NCI-H2196 (cell line): ENCODE results near the gene CEP250.
"Not testable (repeated sequence)": the region's sequence is repeated elsewhere in the genome, so short reads cannot be mapped to it uniquely, and the experiment has no call there.

Experiments used
- DNase-seq: peaks from one replicate; lab custom pipeline; 2025; ENCODE audit not compliant: unreplicated experiment; lab: John Stamatoyannopoulos, UW

CEP250 gene

DNA sequence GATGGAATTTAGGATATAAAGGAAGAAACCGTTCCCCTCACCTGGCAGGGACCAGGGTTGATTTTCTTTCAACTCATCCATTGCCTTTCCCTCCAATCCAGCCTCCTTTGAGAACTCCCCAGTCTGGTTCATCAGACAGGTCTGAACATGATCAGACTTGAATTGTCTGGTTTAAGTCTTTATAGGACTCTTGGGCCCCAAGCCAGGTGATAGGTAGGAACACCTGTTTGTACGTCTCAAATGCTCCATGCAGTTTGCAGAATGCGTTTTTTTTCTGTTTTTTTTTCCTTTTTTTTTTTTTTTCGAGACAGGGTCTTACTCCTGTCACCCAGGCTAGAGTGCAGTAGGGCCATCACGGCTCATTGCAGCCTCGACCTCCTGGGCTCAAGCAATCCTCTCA is 4.1 kb upstream of the CEP250 start:
- peak; percentile 87 for DNase-seq

DNA sequence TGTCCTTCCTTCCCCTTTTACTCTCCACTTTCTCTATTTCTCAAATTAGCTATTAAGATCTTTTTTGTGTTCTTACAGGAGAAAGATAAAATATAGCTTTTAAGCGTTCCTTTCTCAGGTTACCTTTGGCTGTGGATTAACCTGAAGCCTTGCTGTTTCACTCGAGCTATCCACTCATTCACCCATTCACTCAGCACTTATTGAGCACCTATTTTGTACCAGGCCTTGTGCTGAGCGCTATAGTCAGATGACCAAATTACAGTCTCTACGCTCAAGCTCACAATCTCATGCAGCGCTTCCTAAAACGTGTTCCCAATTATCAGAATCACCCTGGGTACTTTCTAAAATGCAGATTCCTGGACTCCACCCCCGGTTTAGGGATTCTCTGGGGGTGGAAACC is 1.8 kb upstream of the CEP250 start:
- DNase-seq = no peak

GRCh38 chr20:35456700-35457099 is 1.3 kb downstream of the CEP250 start:
- not testable (repeated sequence) for DNase-seq

DNA sequence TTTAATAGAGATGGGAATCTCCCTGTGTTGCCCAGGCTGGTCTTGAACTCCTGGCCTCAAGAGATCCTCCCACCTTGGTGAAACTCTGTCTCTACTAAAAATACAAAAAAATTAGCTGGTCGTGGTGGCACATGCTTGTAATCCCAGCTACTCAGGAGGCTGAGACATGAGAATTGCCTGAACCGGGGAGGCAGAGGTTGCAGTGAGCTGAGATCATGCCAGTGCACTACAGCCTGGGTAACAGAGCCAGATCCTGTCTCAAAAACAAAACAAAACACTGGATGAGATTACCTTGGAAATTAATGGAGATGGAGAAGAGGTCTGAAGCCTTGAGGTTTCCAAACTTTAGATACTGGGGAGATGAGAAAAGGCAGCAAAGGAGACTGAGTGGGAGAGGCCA is 2.1 kb downstream of the CEP250 start:
- DNase-seq = not testable (repeated sequence)

DNA sequence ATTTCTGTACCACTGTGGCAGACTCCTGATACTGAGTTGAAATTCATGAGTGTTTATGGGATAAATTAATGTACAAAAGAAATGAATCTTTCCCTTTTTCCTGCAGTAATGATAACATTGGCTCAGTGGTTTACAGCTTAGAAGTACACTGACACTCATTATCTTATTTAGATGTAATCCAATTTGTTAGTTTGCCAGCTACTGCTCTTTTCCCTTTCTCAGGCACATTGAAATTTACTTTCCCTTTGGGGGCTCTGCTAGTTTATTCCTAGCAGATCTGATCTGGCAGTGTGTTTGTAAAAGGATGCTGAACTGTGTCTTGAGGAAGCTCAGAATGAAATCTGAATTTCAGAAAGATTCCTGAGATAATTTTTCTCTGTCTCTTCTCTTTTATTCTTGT is 3.0 kb downstream of the CEP250 start:
- no peak for DNase-seq

GRCh38 chr20:35461620-35462019 is 6.2 kb downstream of the CEP250 start:
- peak; percentile 54 for DNase-seq

DNA sequence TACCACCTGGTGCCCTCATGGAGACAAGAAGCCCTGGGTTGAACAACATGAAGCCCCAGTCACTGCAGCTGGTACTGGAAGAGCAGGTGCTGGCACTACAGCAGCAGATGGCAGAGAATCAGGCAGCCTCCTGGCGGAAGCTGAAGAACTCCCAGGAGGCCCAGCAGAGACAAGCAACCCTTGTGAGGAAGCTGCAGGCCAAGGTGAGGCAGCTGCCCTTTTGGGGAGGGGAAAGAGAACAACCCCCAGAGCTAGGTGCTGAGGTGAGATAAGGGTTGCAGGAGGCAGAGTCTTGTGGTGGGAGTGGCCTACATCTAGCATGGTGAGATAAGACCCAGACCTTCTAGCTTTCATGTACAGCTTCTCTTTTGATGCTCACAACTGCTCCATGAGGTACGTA is 7.0 kb downstream of the CEP250 start:
- peak; percentile 91 for DNase-seq

DNA sequence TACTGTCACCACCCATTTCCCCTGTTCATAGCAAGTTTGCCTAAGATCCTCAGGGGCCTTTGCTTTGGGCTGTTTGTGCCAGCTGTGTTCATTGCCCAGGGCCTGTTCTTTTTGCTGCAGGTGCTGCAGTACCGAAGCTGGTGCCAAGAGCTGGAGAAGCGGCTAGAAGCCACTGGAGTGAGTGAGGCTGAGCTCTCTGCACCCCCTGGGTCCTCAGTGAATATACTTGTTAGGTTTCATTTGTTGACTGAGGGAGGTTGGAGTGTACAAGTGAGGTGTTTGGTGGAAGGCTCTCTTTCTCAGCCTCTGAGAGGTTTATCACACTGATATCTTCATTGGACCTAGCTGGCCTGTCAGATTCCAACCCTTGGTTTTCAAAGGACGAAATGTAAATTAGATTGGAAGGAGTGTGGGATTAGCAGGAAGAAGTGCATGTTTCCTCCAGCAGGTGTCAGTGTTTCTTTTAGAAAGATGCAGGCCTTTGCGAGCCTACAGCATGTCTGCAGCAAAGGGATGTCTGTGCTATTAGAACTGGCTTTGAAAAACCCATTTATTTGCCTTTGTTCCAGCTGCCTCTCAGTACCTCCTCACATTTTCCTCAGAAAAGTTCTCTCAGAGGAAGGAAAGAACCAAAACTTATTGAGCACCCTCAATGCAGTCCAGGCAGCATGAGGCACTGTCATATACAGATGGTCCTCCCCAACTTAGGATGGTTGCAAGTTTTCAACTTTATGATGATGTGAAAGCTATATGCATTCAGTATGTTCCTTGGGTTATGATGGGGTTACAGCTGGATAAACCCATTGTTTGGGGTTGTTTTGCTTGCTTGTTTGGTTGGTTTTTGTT is 8.3 kb downstream of the CEP250 start:
- DNase-seq = peak; percentile 92

DNA sequence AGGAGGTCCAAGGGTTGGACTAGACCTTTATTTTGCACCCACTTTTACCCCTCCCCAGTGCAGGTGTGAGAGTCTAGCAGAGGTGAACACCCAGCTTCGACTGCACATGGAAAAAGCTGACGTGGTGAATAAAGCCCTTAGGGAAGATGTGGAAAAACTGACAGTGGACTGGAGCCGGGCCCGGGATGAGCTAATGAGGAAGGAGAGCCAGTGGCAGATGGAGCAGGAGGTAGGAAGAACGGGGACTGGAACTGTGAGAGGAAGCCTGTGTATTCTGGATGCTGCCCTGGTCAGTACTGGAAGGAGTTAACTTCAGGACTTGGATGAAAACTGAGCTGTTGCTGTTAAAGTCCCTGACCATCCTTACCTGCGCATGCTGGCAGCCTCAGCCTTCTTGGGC is 10.6 kb downstream of the CEP250 start:
- no peak for DNase-seq

- no peak for DNase-seq
These were observed 11.5 kb downstream of the CEP250 start for GRCh38 chr20:35466856-35467255.

DNA sequence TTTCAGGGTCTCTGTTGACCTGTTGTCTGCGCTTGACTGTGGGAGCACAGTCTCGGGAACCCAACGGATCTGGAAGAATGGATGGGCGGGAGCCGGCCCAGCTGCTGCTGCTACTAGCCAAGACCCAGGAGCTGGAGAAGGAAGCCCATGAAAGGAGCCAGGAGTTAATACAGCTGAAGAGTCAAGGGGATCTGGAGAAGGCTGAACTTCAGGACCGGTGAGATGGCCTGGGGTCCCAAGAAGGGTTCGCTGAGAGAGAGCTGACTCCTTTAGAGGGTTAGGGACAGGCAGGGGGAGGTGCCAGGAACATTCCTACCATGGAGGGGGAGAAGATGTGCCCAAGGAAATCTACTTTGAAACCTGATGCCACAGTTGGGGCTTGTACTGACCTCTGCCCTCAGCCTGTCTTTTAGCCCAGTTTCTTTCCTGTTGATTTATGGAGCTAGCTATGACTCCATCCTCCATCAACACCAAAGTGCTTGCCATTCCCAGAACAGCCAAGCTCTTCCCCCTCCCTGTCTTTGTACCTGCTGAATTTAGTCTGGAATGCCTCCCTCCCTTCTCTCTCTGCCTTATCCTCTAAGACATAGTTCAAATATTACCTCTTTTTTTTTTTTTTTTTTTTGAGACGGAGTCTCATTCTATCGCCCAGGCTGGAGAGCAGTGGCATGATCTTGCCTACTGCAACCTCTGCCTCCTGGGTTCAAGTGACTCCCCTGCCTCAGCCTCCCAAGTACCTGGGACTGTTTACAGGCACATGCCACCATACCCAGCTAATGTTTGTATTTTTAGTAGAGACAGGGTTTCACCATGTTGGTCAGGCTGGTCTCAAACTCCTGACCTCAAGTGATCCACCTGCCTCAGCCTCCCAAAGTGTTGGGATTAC is 12.2 kb downstream of the CEP250 start:
- no peak for DNase-seq

- DNase-seq = no peak
These were observed 13.4 kb downstream of the CEP250 start for GRCh38 chr20:35468671-35469334.

DNA sequence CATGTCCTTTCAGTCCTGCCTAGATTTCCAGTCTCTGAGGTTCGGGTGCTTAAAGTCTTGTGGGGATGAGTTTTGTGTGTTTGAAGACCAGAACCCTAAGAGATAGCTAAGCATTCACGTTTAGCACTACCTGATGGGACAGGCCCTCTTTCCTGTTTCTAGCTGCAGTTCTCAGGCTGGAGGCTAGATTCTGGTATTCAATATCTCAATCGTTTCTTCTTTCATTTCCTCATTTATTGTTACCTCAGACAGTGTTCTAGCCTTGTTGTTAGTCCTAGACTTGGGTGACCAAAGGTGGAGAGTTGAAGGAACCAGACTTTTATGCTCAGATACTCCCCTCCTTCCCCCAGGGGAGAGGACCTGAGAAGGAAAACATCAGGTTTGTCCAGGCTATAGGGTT is 16.8 kb downstream of the CEP250 start:
- DNase-seq = no peak

- no peak for DNase-seq
These were observed 18.3 kb downstream of the CEP250 start for GRCh38 chr20:35473684-35474083.

GRCh38 chr20:35474303-35474871 is 19.0 kb downstream of the CEP250 start:
- no peak for DNase-seq

DNA sequence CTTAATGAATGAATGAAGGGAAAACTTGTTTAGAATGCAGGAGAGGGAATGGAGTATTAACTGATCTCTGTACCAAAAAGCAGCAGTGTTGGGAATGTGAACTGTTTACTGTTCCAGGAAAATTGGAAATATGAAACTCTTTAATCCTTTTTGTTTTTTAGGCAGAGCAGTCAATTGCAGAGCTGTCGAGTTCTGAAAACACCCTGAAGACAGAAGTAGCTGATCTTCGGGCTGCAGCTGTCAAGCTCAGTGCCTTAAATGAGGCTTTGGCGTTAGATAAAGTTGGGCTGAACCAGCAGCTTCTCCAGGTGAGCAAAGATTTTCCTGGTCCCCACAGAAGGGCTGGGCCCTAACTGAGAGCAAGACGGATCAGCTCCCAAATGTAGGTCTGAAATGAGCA is 20.9 kb downstream of the CEP250 start:
- DNase-seq = no peak

DNA sequence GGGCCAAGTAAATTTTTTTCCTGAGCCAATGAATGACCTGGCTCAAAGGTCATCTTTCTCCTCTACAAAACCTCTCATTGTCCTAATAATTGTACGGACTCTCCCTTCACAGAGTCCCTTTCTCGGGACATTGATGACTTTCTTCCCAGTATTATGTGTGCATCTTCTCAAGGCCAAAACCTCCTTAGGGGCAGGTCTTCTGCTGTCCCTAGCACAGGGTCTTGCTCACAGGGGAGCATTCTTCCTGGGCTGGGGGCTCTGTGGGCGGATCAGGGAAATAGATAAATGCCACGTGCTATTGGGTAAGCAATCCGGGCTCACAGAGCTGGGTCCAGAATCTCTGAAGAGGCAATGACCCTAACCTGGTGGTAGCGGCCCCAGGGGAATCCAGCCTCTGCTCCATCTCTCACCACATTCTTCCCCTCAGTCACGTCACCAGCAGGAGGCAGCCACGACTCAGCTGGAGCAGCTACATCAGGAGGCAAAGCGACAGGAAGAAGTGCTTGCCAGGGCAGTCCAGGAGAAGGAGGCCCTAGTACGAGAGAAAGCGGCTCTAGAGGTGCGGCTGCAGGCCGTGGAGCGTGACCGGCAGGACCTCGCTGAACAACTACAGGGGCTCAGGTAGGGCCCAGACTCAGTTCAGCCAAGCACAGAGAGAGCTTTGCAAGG is 23.5 kb downstream of the CEP250 start:
- DNase-seq = no peak

DNA sequence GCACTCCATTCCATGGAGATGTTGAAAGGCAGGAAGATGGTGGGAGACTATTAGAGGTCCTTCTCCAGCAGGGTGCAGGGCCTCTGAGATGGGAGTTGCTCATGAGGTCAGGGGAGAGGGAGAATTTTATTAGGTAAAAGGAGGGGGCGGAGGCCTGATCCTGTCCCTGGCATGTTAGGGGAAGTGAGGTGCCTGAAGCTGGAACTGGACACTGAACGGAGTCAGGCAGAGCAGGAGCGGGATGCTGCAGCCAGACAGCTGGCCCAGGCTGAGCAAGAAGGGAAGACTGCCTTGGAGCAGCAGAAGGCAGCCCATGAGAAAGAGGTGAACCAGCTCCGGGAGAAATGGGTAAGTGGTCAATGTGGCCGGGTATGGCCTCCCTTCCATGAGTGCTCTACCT is 24.4 kb downstream of the CEP250 start:
- DNase-seq = no peak

DNA sequence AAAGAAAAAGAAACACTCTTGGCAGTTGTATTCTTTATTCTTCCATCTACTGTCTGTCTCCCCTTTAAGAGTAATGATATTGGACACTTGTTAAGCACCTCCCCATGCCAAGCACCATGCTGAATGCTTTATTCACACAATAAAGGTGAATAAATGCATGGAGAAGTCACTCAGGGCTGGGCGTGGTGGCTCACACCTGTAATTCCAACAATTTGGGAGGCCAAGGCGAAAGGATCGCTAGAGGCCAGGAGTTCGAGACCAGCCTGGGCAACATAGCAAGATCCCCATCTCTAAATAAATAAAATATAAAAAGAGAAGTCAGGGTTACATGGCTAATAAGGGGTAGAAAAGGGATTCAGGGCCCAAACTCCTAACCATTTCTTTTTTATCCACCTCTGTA is 32.1 kb downstream of the CEP250 start:
- no peak for DNase-seq

DNA sequence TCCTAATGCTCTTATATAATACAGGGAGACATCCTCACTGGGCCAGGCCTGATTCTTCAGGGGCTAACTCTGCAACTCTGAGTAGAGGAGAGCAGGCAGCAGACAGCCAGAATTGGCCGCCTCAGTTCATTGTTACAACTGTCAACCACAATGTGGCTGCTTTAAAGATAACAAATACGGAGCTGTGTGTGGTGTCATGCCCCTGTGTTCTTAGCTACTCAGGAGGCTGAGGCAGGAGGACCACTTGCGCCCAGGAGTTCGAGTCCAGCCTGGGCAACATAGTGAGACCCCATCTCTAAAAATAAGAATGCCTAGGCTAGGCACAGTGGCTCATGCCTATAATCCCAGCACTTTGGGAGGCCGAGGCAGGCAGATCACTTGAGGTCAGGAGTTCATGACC is 34.3 kb downstream of the CEP250 start:
- no peak for DNase-seq

- no peak for DNase-seq
These were observed 35.4 kb downstream of the CEP250 start for GRCh38 chr20:35490736-35491181.
